T-helper 17 cell (primary cell): ENCODE data around the gene MYL5. TPM values are rescaled to one million over a fixed set of nuclear protein-coding genes. Genes with fewer than 3 reads are reported as not detected.

Experiments
- ATAC-seq: fragments of 150-1000 bp; cut with Tn5 transposase; 2 replicates; pipeline ENCODE4 v1.10.0; 2021; ENCODE audit warnings: mild to moderate bottlenecking, moderate library complexity
- DNase-seq, 3 donors: peaks; one replicate each; pipeline versions ENCODE4 v3.0.0 to v3.0.0-alpha.2; 2020 to 2021
- H3K9me3 ChIP-seq: one replicate; pipeline ENCODE4 v1.7.0; 2013; ENCODE audit warnings: low read length, mild to moderate bottlenecking; ENCODE audit not compliant: control insufficient read depth, poor library complexity, severe bottlenecking
- H3K27ac Mint-ChIP-seq: one replicate; pipeline ENCODE4 v1.8.0; 2022; ENCODE audit warnings: mild to moderate bottlenecking, moderate library complexity, mixed read lengths
- H3K27me3 Mint-ChIP-seq: one replicate; pipeline ENCODE4 v1.8.0; 2022; ENCODE audit warnings: mixed read lengths
- H3K36me3 Mint-ChIP-seq: one replicate; pipeline ENCODE4 v1.8.0; 2022; ENCODE audit warnings: low read depth, mixed read lengths
- H3K4me1 Mint-ChIP-seq: one replicate; pipeline ENCODE4 v1.8.0; 2022; ENCODE audit warnings: mild to moderate bottlenecking, mixed read lengths
- H3K4me3 Mint-ChIP-seq: one replicate; pipeline ENCODE4 v1.8.0; 2022; ENCODE audit warnings: mild to moderate bottlenecking, moderate library complexity, mixed read lengths
- total RNA-seq, 4 donors: library from RNA in 2 of 4; stranded (reverse) in 2 of 4; gene quantifications; one replicate each; pipeline ENCODE4 v1.2.3 and lab custom pipeline; 2022 to 2026

Gene MYL5
- total RNA-seq, 2 donors from 2014 or later: 20.3 to 22.9 TPM

- no peak overlapping the region for H3K27ac Mint-ChIP-seq
- H3K9me3 ChIP-seq: no peaks in the 10 kb centered on the region
- H3K4me3 Mint-ChIP-seq: no peak overlapping the region
- H3K4me1 Mint-ChIP-seq: peaks cover 14% of the 10 kb centered on the region
- H3K36me3 Mint-ChIP-seq: no peaks in the 10 kb centered on the region
- no peak for DNase-seq
- H3K27me3 Mint-ChIP-seq: no peaks in the 10 kb centered on the region
- peak; percentile 22 for ATAC-seq
Observed at GRCh38 chr4:677431-678293, 3.3 kb downstream of the MYL5 start.

GRCh38 chr4:678331-679103 lies 4.2 kb downstream of the MYL5 start:
- H3K9me3 ChIP-seq: no peaks in the 10 kb centered on the region
- ATAC-seq (no peak), DNase-seq (no peak)
- Mint-ChIP-seq H3K36me3 (no peaks in the 10 kb centered on the region), H3K4me3 (no peak overlapping the region), H3K4me1 (peaks cover 12% of the 10 kb centered on the region), H3K27ac (no peak overlapping the region), H3K27me3 (no peaks in the 10 kb centered on the region)

GRCh38 chr4:679104-679481 lies 4.8 kb downstream of the MYL5 start:
- Mint-ChIP-seq H3K27me3 (no peaks in the 10 kb centered on the region), H3K36me3 (no peaks in the 10 kb centered on the region), H3K4me1 (peaks cover 11% of the 10 kb centered on the region), H3K4me3 (no peak overlapping the region), H3K27ac (no peak overlapping the region)
- ATAC-seq (no peak), DNase-seq (no peak)
- no peaks in the 10 kb centered on the region for H3K9me3 ChIP-seq

GRCh38 chr4:679629-680028 lies 5.3 kb downstream of the MYL5 start:
- DNase-seq (no peak), ATAC-seq (no peak)
- Mint-ChIP-seq H3K27ac (no peak overlapping the region), H3K4me1 (peaks cover 10% of the 10 kb centered on the region), H3K4me3 (peak overlapping the region; percentile 15), H3K27me3 (no peaks in the 10 kb centered on the region), H3K36me3 (no peaks in the 10 kb centered on the region)
- no peaks in the 10 kb centered on the region for H3K9me3 ChIP-seq

GRCh38 chr4:680091-680490 lies 5.7 kb downstream of the MYL5 start:
- H3K27ac Mint-ChIP-seq: no peak overlapping the region
- H3K9me3 ChIP-seq: no peaks in the 10 kb centered on the region
- peaks cover 10% of the 10 kb centered on the region for H3K4me1 Mint-ChIP-seq
- ATAC-seq (no peak), DNase-seq (no peak)
- no peaks in the 10 kb centered on the region for H3K36me3 Mint-ChIP-seq
- peak overlapping the region; percentile 78 for H3K4me3 Mint-ChIP-seq
- H3K27me3 Mint-ChIP-seq: peaks cover 3% of the 10 kb centered on the region

- ATAC-seq (peak; percentile 21), DNase-seq (no peak)
- Mint-ChIP-seq H3K4me1 (peaks cover 7% of the 10 kb centered on the region), H3K36me3 (no peaks in the 10 kb centered on the region), H3K27me3 (peaks cover 7% of the 10 kb centered on the region), H3K4me3 (peak overlapping the region; percentile 78), H3K27ac (no peak overlapping the region)
- no peaks in the 10 kb centered on the region for H3K9me3 ChIP-seq
Observed at GRCh38 chr4:680551-680927, 6.2 kb downstream of the MYL5 start.

- ATAC-seq (peak; percentile 45), DNase-seq (peak in 2 of 3 donors; percentile 47 to 52)
- no peaks in the 10 kb centered on the region for H3K9me3 ChIP-seq
- Mint-ChIP-seq H3K4me1 (peaks cover 7% of the 10 kb centered on the region), H3K27me3 (peaks cover 7% of the 10 kb centered on the region), H3K27ac (no peak overlapping the region), H3K4me3 (peak overlapping the region; percentile 78), H3K36me3 (no peaks in the 10 kb centered on the region)
Observed at GRCh38 chr4:680928-681645, 6.7 kb downstream of the MYL5 start.

- H3K4me3 Mint-ChIP-seq: peak overlapping the region; percentile 55
- H3K27ac Mint-ChIP-seq: no peak overlapping the region
- H3K27me3 Mint-ChIP-seq: peaks cover 7% of the 10 kb centered on the region
- DNase-seq (peak in 2 of 3 donors; percentile 56 to 74), ATAC-seq (peak; percentile 24)
- no peaks in the 10 kb centered on the region for H3K36me3 Mint-ChIP-seq
- peaks cover 7% of the 10 kb centered on the region for H3K4me1 Mint-ChIP-seq
- no peaks in the 10 kb centered on the region for H3K9me3 ChIP-seq
Observed at GRCh38 chr4:681736-682451, 7.6 kb downstream of the MYL5 start.

- peak overlapping the region; percentile 55 for H3K4me3 Mint-ChIP-seq
- no peak for DNase-seq
- ATAC-seq: no peak
- peaks cover 9% of the 10 kb centered on the region for H3K27me3 Mint-ChIP-seq
- no peaks in the 10 kb centered on the region for H3K9me3 ChIP-seq
- H3K36me3 Mint-ChIP-seq: no peaks in the 10 kb centered on the region
- H3K27ac Mint-ChIP-seq: no peak overlapping the region
- H3K4me1 Mint-ChIP-seq: peaks cover 8% of the 10 kb centered on the region
Observed at GRCh38 chr4:682490-683172, 8.3 kb downstream of the MYL5 start.

- Mint-ChIP-seq H3K4me3 (no peak overlapping the region), H3K4me1 (peaks cover 9% of the 10 kb centered on the region), H3K36me3 (no peaks in the 10 kb centered on the region), H3K27me3 (peaks cover 14% of the 10 kb centered on the region), H3K27ac (no peak overlapping the region)
- ATAC-seq (no peak), DNase-seq (no peak)
- H3K9me3 ChIP-seq: no peaks in the 10 kb centered on the region
Observed at GRCh38 chr4:683247-683897, 9.0 kb downstream of the MYL5 start.

- H3K9me3 ChIP-seq: no peaks in the 10 kb centered on the region
- H3K36me3 Mint-ChIP-seq: no peaks in the 10 kb centered on the region
- no peak overlapping the region for H3K27ac Mint-ChIP-seq
- H3K4me3 Mint-ChIP-seq: no peak overlapping the region
- DNase-seq: no peak
- peaks cover 9% of the 10 kb centered on the region for H3K4me1 Mint-ChIP-seq
- peaks cover 14% of the 10 kb centered on the region for H3K27me3 Mint-ChIP-seq
- ATAC-seq: peak; percentile 30
Observed at GRCh38 chr4:683982-684622, 9.8 kb downstream of the MYL5 start.
